HG02943 (cell line): Measurements from ENCODE around the gene NSMCE1.
"Not testable (repeated sequence)": the region's sequence is repeated elsewhere in the genome, so short reads cannot be mapped to it uniquely, and the experiment has no call there.

Experiments used
- ATAC-seq: cut with Tn5 transposase; IDR thresholded peaks from one replicate; pipeline ENCODE4 v1.9.1; 2021; ENCODE audit warnings: mild to moderate bottlenecking, low read depth, moderate library complexity; ENCODE audit not compliant: unreplicated experiment

The NSMCE1 gene

DNA sequence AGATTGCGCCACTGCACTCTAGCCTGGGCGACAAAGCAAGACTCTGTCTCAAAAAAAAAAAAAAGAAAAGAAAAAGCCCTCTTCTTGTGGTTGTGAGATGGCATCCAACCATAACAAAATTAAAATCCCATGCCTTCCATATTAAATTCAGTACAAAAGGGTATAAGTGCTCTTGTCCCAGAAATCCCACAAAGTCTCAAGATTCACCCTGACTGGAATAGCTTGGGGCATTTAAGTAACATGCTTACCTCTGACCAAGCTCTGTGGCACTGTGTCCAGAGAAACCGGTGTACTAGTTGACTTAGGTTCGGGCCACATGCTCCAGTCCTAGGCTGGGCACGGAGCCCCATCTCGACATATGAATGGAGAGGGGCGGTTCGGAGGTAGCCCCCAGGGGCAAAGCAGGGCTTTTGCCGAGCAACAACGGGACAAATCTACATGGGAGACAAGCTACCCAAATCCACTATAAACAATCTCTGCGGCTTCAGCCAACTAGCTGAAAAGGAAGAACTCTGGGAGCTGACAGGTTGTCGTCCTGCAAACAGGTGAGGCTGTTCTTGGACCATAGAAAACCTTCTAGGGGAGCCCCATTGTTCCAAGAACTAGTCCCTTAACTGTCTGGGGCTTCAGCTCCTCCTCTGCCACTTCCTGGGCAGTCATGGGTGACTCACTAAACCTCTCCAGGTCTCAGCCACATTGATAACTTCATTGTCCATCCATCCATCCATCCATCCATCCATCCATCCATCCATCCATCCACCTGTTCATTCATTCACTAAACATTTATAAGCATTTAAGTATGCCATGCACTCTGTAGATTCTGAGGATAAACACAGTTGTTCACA lies 34.9 kb upstream of the NSMCE1 start:
- ATAC-seq, result no peak

DNA sequence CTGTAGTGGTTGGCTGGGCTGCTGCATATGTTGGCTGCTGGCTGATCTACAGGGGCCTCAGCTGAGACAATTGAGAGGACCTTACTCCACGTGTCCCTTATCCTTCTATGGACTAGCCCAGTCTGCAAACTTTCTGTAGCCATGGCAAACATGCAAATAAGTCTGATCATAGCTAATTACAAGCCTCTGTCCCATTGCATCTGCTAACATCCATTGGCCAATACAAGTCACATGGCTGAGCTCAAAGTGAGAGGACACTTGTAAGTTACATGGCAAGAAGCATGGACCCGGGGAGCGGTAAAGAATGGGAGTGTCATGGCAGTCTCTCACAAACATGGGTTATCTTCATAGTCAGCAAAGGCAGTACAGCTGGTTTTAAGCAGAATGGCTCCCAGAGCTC lies 33.6 kb upstream of the NSMCE1 start:
- ATAC-seq, result no peak

DNA sequence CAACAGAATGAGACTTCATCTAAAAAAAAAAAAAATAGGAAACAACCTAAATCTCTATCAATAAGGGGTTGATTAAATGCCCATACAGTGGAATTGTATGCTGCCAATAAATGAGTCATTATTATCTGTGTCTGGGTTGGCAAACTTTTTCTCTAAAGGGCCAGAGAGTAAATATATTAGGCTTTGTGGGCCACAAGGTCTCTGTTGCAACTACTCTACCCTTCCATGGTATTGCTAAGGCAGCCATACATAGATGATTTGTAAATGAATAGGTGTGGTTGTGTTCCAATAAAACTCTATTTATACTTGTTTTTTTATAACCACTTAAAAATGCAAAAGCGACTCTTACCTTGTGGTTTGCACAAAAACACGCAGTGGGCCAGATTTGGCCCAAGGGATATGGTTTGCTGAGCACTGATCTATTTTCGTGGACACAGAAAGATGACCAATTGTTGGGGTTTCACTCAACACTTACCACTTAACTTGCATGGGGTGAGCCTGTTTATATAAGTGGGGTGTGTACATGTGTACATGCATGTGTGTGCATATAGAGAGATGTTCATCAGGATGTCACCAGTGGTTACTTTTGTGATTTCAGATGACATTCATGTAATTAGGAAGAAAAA lies 32.8 kb upstream of the NSMCE1 start:
- no peak for ATAC-seq

DNA sequence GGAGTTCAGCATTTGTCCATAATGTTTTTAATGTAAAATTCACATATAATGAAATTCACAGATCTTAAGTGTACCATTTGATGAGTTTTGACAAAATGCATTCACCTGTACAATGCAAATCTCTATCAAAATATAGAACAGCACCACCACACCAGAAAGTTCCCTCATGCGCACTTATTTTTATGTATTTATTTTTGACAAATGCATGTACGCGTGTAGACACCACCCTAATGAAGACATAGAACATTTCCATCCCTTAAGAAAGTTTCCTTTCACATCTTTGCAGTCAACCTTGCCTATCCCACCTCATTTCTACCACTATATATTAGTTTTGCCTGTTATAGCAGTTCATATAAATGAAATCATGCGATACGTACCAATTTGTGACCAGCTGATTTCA lies 29.6 kb upstream of the NSMCE1 start:
- ATAC-seq, result no peak

DNA sequence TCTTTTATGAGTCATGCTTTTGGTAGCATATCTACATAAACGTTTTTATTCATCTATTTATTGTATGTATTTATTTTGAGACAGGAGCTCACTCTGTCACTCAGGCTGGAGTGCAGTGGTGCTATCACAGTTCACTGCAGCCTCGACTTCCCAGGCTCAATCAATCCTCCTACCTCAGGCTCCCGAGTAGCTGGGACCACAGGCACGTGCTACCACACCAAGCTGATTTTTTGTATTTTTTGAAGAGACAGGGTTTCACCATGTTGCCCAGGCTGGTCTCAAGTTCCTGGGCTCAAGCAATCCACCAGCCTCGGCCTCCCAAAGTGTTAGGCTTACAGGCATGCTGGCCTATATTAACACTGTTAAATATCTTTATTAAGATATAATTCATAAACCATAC lies 24.8 kb upstream of the NSMCE1 start:
- no peak for ATAC-seq

DNA sequence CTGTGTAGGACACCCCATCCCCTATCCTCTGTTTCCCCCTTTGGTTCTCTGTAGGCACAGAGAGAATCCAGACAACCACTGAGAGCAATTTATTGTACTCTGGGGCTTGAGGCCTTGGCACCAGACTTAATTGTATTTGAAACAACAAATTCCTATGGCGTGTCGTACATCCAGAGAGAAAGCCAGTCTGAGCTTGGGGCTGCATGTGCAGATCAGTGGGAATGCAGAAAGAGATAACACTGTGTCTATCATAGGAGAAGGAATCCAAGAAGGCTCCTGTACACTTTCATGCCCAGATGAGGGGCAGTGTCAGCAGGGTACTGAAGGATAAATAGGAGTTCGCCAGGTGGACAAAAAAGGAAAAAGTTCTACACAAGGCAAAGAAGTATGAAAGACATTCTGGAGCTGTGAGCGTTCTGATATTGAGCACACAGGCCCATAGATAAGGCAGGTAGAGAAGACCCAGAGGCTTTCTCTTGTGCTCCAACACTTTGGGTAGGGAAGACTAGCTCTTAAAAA lies 23.2 kb upstream of the NSMCE1 start:
- no peak for ATAC-seq

DNA sequence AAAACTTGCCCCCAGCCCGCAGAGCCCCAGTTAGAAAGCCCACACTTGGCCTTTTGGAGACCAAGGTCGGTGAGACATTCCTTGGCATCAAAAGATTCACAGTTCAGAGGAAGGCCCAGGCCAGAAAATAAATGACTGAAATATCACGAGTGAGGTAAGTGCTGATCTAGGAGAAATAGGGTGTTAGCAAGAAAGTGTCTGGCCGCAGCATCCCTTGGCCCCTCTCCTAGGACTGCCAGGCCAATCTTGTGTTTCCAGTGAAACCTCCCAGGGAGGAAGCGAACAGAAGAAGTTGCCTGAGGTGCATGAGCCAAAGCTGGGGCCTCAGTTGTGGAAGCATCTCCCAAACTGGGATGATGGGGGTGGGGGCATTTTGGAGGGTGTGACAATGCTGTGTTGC lies 22.5 kb upstream of the NSMCE1 start:
- no peak for ATAC-seq

DNA sequence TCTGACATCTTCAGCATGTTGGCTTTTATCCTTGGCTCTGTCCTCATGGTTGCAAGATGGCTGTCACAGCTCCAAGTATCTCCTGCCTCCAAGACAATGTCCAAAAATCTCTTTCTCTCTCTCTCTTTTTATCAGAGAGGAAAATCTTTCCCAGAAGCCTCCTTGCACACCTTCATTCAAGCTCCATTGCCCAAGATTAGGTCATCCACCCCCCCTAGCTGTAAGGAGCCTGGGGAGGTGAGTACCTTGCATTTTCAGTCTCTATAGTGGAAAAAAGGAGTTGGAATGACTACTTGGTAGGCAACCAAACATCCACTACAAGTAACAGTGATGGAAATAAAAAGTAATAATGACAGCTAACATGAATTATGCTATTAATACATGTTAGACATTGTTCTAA lies 22.0 kb upstream of the NSMCE1 start:
- ATAC-seq, result no peak

DNA sequence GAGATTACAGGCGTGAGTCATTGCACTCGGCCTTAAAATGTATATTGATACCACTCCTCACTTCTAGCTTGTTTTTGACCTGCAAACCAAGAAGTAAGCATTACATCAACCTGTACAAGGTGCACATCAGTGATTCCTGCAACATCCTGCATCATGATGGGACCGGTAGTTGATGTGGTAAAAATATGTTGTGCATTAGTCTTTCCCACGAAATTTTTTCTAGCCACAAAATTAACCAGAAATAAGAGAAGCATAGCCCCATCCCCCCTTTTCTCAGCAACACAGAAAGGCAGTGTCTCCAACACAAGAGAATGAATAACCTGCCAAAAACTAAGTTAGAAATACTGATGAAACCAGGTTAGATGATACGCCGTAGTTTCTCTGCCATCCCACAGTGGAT lies 21.1 kb upstream of the NSMCE1 start:
- ATAC-seq, result no peak

DNA sequence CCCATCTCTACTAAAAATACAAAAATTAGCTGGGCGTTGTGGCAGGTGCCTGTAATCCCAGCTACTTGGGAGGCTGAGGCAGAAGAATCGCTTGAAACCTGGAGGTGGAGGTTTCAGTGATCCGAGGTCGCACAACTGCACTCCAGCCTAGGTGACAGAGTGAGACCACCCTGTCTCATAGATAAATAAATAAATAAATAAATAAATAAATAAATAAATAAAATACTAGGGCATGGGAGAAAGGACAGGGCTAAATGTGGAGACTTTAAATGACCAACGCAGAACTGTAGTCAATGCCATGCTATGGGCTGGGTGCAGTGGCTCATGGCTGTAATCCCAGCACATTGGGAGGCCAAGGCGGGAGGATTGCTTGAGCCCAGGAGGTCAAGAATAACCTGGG lies 19.7 kb upstream of the NSMCE1 start:
- not testable (repeated sequence) for ATAC-seq

DNA sequence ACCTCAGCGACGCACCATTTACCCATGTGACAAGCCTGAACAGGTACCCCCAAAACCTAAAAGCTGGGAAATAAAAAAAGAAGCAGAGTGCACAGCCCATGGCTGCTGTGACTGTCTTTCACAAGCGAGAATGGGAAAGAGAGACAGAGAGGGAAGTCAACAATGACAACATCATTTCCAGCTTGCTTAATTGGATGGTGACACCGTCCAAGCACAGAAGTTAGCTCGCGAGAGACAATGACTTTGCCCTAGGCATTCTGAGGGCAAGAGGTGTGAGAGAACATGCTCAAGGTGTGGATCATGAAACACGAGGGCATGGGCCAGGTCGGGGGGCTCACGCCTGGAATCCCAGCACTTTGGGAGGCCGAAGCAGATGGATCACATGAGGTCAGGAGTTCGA lies 19.3 kb upstream of the NSMCE1 start:
- ATAC-seq, result no peak

DNA sequence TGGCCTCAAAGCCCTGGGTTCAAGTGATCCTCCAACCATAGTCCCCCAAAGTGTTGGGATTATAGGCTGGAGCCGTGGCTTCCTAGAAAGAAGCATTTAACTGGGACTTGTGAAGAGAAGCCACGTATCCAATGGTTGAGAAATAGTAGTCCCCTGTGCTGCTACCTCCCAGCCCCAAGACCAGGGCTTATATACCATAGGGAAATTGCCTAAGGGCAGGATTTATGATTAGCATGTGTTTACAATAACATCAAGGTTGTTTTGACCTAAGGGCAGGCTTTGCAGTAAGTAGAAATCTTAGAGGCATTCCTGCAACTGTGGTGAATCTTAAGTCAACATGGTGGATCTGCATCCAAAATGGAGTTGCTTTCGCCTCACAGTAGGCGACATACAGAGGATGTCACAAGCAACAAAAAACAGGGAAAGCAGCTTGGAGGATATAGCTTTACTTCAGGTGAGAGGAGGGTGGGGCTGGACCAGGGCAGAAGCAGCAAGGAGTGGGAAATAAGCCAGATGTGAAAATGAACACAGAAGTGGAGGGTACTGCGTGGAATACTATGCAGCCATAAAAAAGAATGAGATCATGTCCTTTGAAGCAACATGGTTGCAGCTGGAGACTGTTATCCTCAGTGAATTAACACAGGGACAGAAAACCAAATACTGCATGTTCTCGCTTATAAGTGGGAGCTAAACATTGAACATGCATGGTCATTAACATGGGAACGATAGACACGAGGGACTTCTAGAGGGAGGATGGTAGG lies 18.7 kb upstream of the NSMCE1 start:
- ATAC-seq, result no peak

DNA sequence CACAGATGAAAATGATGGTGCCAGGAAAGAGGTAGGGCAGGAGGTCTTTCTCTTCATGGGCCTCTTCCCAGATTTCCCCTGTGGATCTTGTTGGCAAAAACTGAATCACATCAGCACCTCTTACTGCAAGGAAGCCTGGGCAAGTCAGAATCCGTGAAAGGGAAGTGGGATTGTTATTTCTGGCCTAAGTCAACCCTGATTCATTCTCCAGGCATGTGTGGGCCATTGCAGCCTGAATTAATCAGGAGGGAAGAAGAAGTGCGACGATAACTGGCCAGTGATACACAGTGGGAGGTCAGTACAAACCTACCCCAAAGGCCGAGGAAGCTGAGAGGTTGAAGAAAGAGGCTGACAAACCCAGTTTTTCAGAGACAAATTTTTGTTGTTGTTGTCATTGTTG lies 17.9 kb upstream of the NSMCE1 start:
- ATAC-seq, result no peak

DNA sequence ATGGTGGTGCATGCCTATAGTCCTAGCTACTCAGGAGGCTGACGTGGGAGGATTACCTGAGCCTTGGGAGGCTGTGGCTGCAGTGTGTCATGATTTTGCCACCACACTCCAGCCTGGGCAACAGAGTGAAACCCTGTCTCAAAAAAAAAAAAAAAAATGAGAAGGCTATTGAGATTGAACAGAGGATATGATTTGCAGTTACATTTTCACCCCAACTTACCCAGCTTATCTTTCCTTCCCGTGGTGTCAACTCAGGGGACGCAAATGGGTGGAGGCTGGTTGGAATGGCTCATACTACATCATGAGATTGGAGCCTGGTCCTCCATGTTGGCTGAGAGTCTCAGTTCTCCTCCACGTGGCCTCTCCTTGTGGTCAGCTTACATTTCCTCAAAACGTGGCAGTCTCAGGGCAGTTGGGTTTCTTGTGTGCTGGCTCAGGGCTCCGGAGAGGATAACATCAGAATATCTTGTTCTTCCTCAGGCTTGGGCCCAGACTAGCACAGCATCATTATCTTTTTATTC lies 17.2 kb upstream of the NSMCE1 start:
- no peak for ATAC-seq

DNA sequence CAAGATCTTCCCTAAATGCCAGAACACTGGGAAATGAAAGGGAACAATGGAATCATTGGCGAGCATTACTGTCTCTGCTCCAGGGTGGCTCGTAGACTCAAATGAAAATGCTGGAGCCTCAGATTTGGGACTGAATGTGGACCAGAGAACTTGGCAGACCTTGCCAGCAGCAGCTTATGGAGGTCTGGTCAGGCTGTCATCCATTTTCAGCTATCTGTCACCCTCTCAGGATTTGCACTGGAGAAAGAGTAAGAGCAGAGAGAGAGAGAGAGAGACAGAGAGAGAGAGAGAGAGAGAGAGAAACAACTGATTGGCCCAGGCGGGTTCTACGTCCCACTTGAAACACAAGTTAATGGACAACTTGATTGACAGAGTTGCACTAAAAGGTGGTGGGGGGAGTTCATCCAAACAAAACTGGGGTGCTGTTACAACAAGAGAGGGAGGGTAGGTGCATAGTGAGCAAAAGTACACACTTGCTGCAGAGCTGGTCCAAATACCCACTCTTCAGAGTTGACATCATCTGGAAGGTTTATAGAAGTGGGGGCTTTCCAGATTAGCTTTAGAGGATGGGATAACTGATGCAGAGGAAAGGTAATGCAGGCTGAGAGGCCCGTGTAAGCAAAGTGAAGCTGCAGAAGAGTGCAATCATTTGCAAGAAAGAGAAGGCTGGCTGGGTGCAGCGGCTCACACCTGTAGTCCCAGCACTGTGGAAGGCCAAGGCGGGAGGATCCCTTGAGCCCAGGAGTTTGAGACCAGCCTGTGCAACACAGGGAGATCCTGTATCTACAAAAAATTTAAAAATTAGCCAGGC lies 16.5 kb upstream of the NSMCE1 start:
- ATAC-seq, result no peak

DNA sequence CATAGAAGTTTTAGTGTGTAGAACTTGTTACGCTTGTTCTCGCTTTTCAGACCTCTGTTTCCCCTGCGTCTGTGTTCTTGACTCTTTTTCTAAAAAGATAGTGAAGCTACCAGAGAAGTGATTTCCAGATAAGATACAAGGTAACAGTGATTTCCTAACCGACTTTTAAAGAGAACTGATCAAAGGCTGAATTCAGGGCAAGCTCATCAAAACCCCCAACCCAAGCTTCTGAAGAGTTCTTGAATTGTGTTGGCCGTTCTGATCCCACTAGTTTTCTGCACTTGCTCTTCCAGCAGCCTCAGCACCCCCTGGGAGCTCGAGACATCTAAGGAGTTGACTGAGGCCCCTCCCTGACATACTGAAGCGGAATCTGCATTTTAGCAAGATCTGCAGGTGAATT lies 12.7 kb upstream of the NSMCE1 start:
- no peak for ATAC-seq

DNA sequence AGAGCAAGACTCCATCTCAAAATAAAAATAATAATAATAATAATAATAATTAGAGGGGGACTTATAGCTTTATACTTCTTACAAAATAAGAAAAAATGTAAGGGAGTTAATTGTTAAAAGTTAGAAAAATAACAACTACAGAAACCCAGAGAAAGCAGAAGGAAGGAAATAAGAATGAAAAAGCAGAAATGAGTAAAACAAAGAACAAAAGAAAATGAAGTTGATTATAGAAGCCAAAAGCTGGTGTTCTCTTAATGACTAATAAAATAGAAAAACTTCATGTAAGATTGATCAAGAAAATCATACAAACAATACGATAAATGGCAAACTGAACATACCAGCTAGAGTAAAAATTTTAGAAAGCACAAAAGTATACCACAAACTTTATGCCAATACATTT lies 6.8 kb upstream of the NSMCE1 start:
- no peak for ATAC-seq

DNA sequence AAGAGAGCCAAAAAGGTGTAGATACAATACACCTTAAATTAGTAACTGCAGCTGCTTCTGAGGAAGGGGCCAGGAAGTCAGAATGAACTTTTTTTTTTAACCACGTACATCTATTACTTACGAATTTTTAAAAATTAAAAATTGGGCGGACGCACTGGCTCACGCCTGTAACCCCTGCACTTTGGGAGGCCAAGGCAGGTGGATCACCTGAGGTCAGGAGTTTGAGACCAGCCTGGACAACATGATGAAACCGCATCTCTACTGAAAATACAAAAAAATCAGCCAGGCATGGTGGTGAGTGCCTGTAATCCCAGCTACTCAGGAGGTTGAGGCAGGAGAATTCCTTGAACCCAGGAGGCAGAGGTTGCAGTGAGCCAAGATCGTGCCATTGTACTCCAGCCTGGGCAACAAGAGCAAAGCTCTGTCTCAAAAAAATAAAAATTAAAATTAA lies 5.9 kb upstream of the NSMCE1 start:
- ATAC-seq, result not testable (repeated sequence)

DNA sequence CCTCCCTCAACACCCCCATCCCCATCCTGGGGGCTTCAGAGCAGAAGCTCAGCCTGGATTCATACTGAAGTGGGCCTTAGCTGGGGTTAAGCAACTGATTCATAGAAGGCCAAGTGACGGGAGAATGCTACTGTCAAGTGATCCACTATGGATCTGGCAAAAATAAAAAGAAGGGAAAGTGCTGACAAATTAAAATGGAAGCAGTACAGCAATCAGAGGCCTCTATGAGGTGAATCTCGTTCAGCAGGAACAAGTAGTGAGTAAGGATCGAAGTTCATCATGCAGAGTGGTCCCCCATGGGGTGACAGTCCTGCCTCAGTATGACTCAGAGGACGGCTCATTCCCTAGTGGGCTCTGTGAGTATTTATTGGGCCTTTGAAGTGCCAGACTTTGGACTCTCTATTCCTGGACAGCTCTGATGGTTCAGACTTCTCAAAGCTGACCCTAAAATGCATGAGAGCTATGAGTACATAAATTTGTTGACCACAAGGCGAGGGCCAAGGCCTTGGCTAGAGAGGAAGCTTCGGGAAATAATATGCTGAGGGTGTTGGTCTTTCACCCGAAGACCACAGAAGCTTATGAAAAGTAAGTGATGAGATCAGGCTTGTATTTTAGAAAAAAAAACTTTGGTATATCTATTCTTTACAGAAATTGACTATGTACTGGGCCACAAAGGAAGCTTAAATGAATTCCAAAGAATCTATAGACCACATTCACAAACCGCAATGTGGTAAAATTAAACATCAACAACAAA lies 5.3 kb upstream of the NSMCE1 start:
- ATAC-seq, result no peak

DNA sequence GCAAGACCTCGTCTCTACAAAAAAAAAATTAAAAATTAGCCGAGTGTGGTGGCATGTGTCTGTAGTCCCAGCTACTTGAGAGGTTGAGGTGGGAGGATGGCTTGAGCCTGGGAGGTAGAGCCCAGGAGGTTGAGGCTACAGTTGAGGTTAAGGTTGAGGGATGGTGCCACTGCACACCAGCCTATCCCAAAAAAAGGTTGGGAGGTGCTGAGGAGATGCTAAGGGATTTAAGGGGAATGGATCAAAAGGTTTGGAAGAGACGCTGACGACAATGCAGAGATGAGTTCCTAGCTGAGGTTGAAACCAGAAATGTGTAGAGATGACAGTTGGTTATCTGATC lies 4.7 kb upstream of the NSMCE1 start:
- no peak for ATAC-seq
